Left lung (tissue), 10 donors: ENCODE results near the gene SMAD6. TPM values are rescaled to one million over a fixed set of nuclear protein-coding genes. Genes with fewer than 3 reads are reported as not detected.
A peak's percentile ranks its signal among the peaks of the same experiment; 100 is the strongest.

ENCODE experiments used
- ATAC-seq: fragments of 200-7000 bp; cut with Tn5 transposase; one replicate; pipeline ENCODE4 v1.9.1; 2020; ENCODE audit warnings: moderate library complexity
- DNase-seq, 4 donors: peaks; one replicate each; pipeline ENCODE4 v3.0.0-alpha.2; 2013 to 2020
- H3K27ac ChIP-seq, 2 donors: fragments of 200-600 bp; sonication (generic) in 1 of 2; one replicate each; pipeline versions ENCODE4 v1.5.0 to v1.8.0; 2020 to 2021
- H3K27me3 ChIP-seq, 2 donors: fragments of 200-600 bp; sonication (generic) in 1 of 2; one replicate each; pipeline versions ENCODE4 v1.5.0 to v1.8.0; 2020 to 2021
- H3K36me3 ChIP-seq, 2 donors: fragments of 200-600 bp; sonication (generic) in 1 of 2; one replicate each; pipeline versions ENCODE4 v1.5.0 to v1.8.0; 2020 to 2021
- H3K4me1 ChIP-seq, 2 donors: fragments of 200-600 bp; one replicate each; pipeline ENCODE4 v1.8.0; 2021
- H3K4me3 ChIP-seq, 2 donors: fragments of 200-600 bp; sonication (generic) in 1 of 2; one replicate each; pipeline versions ENCODE4 v1.5.0 to v1.8.0; 2020 to 2021; ENCODE audit warnings: mild to moderate bottlenecking in 1 of 2
- H3K9me3 ChIP-seq, 2 donors: fragments of 200-600 bp; sonication (generic) in 1 of 2; one replicate each; pipeline versions ENCODE4 v1.5.0 to v1.8.0; 2020 to 2021
- intact Hi-C, 2 donors: fragments of 100-400 bp; cut with DNase I; formaldehyde crosslinking; loops; one replicate each; pipeline versions ENCODE4 v1.11.2 to v1.14.2; 2022
- polyA plus RNA-seq, 6 donors: library from polyadenylated mRNA; unstranded; fragments of 120-200 nt; gene quantifications; one replicate each; pipeline ENCODE4 v1.2.1, GENCODE V29; 2013; ENCODE audit not compliant: insufficient read length in 6 of 6
- total RNA-seq, 2 donors: library from RNA; stranded (reverse); fragmentation: NEBNext Ultra II Directional; extraction: Animal tissue kit (Norgen Biotek cat#: 25700); gene quantifications; one replicate each; pipeline ENCODE4 v1.2.1, GENCODE V29; 2021
- TF ChIP-seq, protein P1 (sequence below), 2 donors: fragments of 200-600 bp; sonication (generic) in 1 of 2; IDR thresholded peaks; one replicate each; pipeline versions ENCODE4 v1.5.0 to v1.8.0; 2021; ENCODE audit warnings: antibody characterized with exemption in 2 of 2
- donor health status: DM: no; HTN: yes; CAD: no.
- donor health status: DM: no; HTN: no; CAD: no.

SMAD6 gene
- total and polyA plus RNA-seq, 8 donors = 25.0 to 110 (median 32.0) TPM

DNA sequence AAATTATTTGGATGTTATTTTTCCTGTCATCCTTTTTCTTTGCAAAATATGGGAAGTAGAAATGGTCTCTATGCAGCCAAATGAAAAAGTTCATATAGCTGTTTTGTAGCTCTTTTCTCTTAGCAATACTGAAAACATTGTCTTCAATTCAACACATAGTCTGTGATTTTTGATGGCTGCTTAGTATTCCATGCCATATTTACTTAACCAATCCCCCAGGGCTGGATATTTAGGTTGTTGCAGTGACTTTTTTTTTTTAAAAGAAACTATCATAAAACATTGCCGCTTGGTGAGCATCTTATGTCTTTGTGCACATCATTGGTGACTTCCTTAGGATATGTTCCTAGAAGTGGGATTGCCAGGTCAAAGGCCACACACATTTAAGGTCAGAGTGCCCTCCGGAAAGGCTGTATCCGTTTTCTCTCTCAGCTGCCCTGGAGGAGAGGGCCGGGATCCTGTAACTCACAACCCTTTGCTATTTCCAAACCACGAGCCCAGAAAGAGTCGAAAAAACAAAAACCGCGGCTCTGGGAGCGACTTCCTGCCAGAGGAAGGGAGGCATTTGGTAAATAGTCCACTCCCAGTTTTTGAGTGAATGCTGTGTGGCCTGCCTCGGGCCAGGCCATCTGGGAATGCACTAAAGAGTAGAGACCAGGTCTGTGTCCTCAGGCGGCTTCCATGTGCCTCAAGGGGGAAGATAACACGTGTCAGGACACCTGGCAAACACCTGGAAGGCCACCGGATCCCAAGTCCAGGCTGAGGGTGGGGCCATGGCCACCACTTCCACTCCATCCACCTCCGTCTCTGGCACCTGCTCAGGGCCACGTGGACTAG lies 41.9 kb downstream of the SMAD6 start:
- Histone ChIP-seq H3K36me3 (no peaks in the 10 kb centered on the region), H3K4me1 (peaks cover 26 to 78% of the 10 kb centered on the region in 2 donors), H3K4me3 (no peak overlapping the region), H3K27ac (peak overlapping the region; percentile 28 to 41), H3K9me3 (no peaks in the 10 kb centered on the region), H3K27me3 (no peaks in the 10 kb centered on the region)
- peak in 1 of 4 donors; percentile 31 for DNase-seq
- intact Hi-C loops = no loop called here
- ATAC-seq = peak; percentile 49
- TF ChIP-seq, protein P1, sequence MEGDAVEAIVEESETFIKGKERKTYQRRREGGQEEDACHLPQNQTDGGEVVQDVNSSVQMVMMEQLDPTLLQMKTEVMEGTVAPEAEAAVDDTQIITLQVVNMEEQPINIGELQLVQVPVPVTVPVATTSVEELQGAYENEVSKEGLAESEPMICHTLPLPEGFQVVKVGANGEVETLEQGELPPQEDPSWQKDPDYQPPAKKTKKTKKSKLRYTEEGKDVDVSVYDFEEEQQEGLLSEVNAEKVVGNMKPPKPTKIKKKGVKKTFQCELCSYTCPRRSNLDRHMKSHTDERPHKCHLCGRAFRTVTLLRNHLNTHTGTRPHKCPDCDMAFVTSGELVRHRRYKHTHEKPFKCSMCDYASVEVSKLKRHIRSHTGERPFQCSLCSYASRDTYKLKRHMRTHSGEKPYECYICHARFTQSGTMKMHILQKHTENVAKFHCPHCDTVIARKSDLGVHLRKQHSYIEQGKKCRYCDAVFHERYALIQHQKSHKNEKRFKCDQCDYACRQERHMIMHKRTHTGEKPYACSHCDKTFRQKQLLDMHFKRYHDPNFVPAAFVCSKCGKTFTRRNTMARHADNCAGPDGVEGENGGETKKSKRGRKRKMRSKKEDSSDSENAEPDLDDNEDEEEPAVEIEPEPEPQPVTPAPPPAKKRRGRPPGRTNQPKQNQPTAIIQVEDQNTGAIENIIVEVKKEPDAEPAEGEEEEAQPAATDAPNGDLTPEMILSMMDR (IDR thresholded peaks at IDR 0.05) = no peak

- intact Hi-C loops = no loop called here
- TF ChIP-seq, protein P1 (IDR thresholded peaks at IDR 0.05) = no peak
- peak in 1 of 4 donors; percentile 25 for DNase-seq
- Histone ChIP-seq H3K9me3 (no peaks in the 10 kb centered on the region), H3K36me3 (no peaks in the 10 kb centered on the region), H3K4me1 (peaks cover 26 to 79% of the 10 kb centered on the region in 2 donors), H3K27me3 (no peaks in the 10 kb centered on the region), H3K27ac (peak overlapping the region; percentile 28 to 41), H3K4me3 (no peak overlapping the region)
- no peak for ATAC-seq
Measured at GRCh38 chr15:66744610-66745279, 42.7 kb downstream of the SMAD6 start.

GRCh38 chr15:66745530-66746230 lies 43.6 kb downstream of the SMAD6 start:
- Histone ChIP-seq H3K27ac (peak overlapping the region in 1 of 2 donors; percentile 26), H3K9me3 (no peaks in the 10 kb centered on the region), H3K4me1 (peaks cover 26 to 86% of the 10 kb centered on the region in 2 donors), H3K4me3 (no peak overlapping the region), H3K27me3 (no peaks in the 10 kb centered on the region), H3K36me3 (no peaks in the 10 kb centered on the region)
- DNase-seq (peak in 1 of 4 donors; percentile 21), ATAC-seq (no peak)
- TF ChIP-seq, protein P1 (IDR thresholded peaks at IDR 0.05) = no peak
- intact Hi-C loops = no loop called here

GRCh38 chr15:66746231-66746605 lies 44.2 kb downstream of the SMAD6 start:
- intact Hi-C loops = no loop called here
- Histone ChIP-seq H3K36me3 (no peaks in the 10 kb centered on the region), H3K4me1 (peaks cover 26 to 82% of the 10 kb centered on the region in 2 donors), H3K27ac (peak overlapping the region in 1 of 2 donors; percentile 26), H3K9me3 (no peaks in the 10 kb centered on the region), H3K4me3 (no peak overlapping the region), H3K27me3 (no peaks in the 10 kb centered on the region)
- no peak for ATAC-seq
- TF ChIP-seq, protein P1 (IDR thresholded peaks at IDR 0.05) = no peak
- DNase-seq = peak in 1 of 4 donors; percentile 24
